ENCODE results near the gene CDK14.

CDK14 gene

DNA sequence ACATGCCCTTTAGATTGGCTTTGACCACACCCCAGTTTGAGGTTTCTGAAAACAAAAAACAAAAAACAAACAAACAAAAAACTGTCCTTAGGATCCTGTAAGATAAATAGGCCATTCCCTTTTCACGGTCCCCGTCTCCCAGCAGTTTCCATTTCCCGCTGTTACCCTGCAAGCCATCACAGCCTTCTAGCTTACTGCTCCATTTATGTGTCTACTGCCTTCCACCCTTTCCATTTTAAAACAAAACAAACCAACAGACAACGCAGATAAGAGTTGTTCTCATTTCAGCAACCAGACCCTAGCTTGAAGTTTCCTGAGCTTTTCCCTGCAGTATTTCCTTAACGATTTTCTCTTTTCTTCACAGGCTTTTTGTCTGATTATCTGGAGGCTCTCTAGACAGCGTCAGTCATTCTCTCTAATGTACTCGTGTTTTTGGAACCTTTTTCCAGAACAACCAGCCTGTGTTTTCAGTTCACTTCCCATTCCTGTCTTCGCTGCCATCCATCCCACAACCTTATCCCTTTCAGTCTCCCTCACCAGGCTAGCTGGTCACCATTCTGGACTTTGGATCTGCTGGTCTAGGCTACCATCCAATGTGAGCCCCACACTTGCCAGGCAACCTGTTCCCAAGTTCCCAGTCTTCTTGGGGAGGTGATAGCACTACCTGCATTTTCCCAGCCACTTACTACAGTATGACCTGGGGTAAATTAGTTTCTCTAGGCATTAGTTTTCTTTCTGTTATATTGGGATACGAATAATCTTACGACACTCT is 350.8 kb downstream of the CDK14 start:
- no peak for DNase-seq (ENCODE audit: low read depth in 2 of 2)

GRCh38 chr7:90948085-90948484 is 352.0 kb downstream of the CDK14 start:
- DNase-seq (ENCODE audit: low read depth in 2 of 2): no peak

- no peak for DNase-seq (ENCODE audit: low read depth in 2 of 2)
These were observed 355.1 kb downstream of the CDK14 start for GRCh38 chr7:90951229-90951628.

DNA sequence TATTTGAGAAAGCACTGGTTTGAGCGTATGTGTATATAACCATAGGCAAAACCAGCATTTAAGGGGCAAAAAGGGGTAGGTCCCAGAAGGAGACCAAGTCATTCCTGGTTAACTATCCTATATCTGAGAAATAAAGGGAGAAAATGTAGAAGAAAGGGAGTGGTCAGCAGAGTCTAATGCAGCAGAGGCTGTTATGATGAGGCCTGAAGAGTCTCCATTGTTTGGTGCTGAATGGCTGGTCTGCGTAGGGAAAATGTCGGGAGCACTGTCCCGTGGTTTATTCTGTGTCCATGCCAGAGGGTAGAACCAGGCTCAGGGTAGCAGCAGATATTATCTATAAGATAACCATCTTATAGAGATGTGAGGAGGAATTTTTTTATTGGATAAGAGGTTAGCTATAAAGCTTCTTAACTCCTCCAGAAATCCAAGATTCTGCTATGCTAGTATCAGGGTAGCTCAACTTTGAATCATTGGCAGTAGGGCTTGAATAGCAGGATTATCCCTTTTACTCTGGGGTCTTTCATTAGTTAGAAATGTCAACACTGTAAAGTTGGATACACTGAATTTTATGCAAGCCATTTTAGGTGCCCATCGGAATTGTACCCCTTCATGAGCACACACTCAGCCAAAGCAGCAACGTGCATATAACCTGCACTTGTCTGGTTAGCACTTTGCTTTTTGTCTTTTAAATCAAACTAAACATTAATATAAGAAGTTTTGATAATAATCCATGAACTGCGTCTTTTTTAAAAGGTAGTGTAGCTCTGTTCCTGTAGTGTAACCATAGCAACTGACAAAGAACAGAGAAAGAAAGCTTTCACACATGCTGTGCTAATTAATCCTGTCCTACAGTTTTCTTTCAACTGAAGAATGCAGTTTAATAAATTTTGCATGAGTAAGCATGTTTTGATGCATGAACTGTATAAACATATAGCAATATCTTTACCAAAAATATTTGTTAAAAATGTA is 356.1 kb downstream of the CDK14 start:
- no peak for DNase-seq (ENCODE audit: low read depth in 2 of 2)

DNA sequence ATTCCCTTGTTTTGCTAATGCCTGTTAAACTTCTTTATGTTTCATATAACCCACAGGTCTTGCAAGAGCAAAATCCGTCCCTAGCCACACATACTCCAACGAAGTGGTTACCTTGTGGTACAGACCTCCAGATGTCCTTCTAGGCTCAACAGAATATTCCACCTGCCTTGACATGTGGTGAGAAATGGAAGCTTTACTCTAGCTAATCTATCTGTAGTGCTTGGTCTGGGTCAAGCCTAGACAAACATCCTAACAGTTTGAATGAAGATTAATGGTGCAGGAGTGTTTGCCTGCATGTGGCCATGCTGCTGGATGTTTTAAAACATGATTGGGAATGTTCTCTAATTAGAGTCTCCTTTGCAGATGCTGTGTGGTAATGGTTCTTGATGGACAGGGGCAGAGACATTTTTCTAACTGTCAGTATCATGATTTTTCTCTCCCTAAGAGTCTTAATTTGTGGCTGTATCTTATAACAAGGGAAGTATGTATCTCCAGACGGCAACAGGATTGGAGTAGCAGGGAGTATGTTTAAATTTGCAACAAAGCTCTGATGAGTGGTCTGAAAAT is 359.6 kb downstream of the CDK14 start:
- DNase-seq (ENCODE audit: low read depth in 2 of 2): no peak

GRCh38 chr7:90957883-90958282 is 361.8 kb downstream of the CDK14 start:
- DNase-seq (ENCODE audit: low read depth in 2 of 2): no peak

DNA sequence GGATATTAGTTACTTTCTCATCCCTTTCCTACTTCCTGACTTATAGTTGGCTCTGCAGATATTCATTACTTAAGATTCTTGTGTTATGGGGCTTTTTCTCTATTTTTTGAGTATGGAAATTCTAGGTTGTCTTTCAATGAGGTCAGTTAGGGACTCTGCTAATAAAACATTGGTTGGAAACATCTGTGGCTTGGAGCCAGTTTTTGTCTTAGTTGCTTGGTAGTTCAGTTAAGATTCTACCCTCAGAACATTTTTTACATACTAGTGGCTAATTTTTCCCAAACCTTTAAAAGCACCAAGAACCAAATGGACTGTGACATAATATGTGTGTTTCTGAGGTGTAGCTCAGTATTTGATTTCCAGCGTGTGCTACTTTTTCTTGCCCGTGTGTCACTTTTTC is 362.5 kb downstream of the CDK14 start:
- no peak for DNase-seq (ENCODE audit: low read depth in 2 of 2)

DNA sequence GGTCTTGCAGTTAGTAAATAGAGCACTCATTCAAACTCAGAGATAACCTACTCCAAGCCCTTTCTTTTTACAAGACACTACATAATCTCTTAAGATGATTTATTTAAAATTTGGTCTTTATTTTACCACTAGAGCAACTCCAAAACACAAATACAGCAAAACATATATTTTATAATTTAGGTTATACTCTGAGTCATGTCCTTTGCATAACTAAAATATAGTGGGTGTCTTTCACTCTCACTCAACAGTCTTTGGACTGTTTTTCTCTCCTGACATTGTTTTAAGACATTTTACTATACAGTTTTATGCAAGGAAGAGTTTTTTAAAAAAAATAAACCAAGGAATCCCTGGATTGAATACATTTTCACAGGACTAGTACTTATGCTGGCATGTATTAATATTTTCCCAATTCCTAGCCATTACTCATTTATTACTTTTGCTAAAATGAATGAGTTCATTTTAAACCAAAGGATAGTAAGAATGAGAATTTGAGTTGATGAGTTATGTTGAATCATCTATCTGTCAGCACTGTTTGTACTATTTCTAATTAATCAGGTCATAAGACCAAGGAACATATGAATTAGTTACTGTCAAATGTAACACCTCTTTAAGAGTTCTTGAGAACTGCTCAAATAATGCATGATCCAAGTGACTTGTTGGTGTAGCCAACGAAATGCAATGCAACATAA is 365.1 kb downstream of the CDK14 start:
- DNase-seq (ENCODE audit: low read depth in 2 of 2): no peak

GRCh38 chr7:90965211-90965610 is 369.1 kb downstream of the CDK14 start:
- no peak for DNase-seq (ENCODE audit: low read depth in 2 of 2)

DNA sequence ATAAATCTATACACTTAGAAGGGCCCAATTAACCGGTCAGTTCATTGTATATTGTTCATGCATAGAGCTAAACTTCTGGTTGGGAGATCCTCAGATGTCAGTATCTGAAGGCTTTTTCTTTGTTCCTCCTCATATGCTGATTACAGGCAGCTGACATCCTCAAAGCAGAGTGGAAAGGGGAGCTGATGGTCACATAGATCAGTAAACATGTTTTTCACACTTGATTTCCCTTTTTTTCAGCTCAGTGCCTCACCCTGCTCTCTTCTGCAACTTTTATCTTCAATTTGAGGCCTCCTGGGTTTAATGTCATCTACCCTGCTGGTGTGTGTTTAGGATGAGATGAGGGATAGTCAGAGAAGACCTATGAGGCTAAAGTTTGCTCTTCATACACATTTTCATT is 370.2 kb downstream of the CDK14 start:
- no peak for DNase-seq (ENCODE audit: low read depth in 2 of 2)

GRCh38 chr7:90968871-90969270 is 372.8 kb downstream of the CDK14 start:
- no peak for DNase-seq (ENCODE audit: low read depth in 2 of 2)

DNA sequence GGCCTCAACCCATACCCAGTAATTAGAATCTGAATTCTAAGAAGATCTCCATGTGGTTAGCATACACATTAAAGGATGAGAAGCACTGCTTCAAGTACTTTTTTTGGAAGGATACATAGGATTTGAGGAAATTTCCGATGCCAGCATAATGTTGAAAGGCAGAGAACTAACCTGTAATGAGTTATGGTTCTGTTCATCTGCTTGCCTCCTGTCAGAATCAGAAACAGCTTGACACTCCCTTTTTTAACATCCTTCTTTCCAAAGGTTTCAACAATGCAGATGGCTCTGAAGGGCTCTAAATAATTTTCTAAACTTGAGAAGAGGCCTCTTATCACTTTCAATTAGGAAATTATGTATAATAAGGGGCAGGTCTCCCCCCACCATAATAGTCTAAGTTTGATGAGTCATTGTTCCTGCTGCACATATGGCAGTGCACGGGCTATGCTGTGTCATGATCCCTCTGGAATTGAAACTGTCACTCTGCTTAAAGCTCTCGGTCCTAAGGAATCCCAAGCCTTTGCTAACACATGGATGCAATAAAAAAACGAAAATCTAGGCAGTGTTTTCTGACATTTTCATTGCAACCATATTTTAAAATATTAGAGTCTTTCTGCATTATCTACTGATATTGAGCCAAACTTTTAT is 376.9 kb downstream of the CDK14 start:
- DNase-seq (ENCODE audit: low read depth in 2 of 2): no peak

GRCh38 chr7:90977056-90977455 is 380.9 kb downstream of the CDK14 start:
- no peak for DNase-seq (ENCODE audit: low read depth in 2 of 2)

- no peak for DNase-seq (ENCODE audit: low read depth in 2 of 2)
These were observed 384.4 kb downstream of the CDK14 start for GRCh38 chr7:90980545-90980944.

GRCh38 chr7:90982228-90982627 is 386.1 kb downstream of the CDK14 start:
- no peak for DNase-seq (ENCODE audit: low read depth in 2 of 2)

DNA sequence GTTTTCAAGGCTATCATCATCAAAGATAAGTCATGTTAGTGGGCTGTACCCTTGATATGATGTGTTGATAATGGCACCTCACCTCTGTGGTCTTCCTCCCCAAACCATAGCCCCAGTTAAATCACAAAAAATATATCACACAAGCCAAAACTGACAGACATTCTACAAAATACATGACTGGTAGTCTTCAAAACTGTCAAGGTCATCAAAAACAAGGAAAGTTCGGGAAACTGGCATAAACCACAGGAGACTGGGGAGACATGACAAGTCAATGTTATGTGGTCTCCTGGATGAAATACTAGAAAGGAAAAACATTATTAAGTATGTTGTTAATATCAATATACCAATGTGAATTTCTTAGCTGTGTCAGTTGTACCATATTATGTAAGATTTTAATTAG is 388.6 kb downstream of the CDK14 start:
- DNase-seq (ENCODE audit: low read depth in 2 of 2): no peak

- DNase-seq (ENCODE audit: low read depth in 2 of 2): no peak
These were observed 392.4 kb downstream of the CDK14 start for GRCh38 chr7:90988516-90988915.

DNA sequence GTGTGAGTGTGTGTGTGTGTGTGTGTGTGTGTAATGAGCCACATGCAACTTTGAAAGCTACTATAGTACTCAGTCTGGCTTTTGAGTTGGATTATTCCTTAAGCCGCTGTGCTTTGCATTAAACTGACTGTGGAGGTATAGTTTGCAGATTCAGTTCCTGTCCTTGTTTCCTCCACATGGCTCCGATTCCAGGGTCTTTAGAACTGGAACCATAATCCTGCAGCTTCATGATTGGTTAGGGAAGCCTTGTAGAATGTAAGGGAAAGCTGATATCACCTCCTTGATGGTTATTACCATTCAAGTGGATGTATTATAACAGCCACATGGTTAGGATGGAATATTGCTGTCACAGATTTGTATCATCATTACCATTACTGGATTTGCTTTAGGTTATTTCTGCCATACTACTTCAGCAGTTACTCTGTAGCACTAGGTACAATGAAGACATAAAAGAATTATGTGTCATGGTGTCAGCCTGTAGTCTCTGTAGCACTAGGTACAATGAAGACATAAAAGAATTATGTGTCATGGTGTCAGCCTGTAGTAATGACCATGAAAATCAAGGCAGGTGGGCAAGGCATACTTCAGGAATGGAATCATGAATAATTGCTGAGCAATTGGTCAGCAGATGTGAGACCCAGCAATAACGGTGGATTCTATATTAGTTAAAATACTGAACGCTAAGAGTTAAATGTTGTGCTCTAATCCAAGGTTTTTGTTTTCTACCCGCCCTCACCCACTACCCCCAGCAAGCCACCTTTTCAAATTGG is 393.1 kb downstream of the CDK14 start:
- DNase-seq (ENCODE audit: low read depth in 2 of 2): no peak

GRCh38 chr7:90994121-90994520 is 398.0 kb downstream of the CDK14 start:
- DNase-seq (ENCODE audit: low read depth in 2 of 2): no peak

DNA sequence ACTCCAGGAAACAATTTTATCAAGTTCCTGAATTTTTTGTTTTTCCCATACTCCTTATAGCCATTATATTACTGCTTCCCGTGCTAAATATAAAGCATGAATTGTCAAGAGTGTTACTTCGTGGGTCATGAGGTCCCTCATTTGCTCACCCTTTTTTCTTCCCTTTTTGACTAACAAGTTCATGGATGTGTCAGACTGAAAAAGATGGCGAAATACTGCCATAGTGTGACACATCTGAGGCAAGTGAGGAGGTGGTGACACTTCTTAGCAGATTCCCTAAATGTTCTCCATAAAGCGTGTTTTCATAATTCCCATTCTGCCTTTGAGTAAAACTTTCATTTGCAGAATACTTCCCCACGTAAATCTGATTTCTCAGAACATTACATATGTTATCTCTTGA is 398.5 kb downstream of the CDK14 start:
- DNase-seq (ENCODE audit: low read depth in 2 of 2): no peak

- no peak for DNase-seq (ENCODE audit: low read depth in 2 of 2)
These were observed 399.9 kb downstream of the CDK14 start for GRCh38 chr7:90995996-90996395.
